Frontal cortex (tissue), 4 donors: ENCODE measurements around the gene PPHLN1. TPM values are rescaled to one million over a fixed set of nuclear protein-coding genes. Genes with fewer than 3 reads are reported as not detected.
"Not testable (repeated sequence)": the region's sequence is repeated elsewhere in the genome, so short reads cannot be mapped to it uniquely, and the experiment has no call there.

ENCODE experiments used
- DNase-seq, 2 donors: peaks; one replicate each; pipeline ENCODE4 v3.0.0; 2012; ENCODE audit warnings: low spot score in 2 of 2
- FAIRE-seq: peaks from 2 replicates; lab custom pipeline; 2012; peaks lifted over from hg19 to GRCh38; lab: Jason Lieb, UNC
- total RNA-seq: library from RNA; depleted of rRNA; stranded (reverse); fragments of >200 nt; gene quantifications from one replicate; pipeline ENCODE4 v1.2.3, GENCODE V29; 2014
- donor health status: control.
- donor health status: control.
- donor health status: control.

PPHLN1 gene
- total RNA-seq, 1 donor from 2014 or later = 82.3 TPM

DNA sequence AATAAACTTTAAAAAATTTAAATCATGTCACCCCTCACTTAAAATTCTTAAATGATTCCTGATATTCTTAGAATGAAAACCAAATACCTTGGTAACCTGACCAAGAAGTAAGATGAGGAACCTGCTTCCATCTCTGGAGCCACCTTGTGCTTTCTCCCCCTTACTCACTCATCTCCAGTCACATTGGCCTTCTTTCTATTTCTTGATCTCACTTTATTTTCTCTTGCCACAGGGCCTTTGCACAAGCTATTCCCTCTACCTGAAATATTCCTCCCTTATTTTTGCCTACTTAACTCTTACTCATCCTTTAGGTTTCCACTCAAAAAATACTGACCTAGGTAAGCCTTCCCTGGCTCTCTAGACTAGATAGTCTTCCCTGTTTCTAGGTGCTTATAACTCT lies 5.2 kb upstream of the PPHLN1 start:
- no peak for FAIRE-seq
- DNase-seq = no peak

DNA sequence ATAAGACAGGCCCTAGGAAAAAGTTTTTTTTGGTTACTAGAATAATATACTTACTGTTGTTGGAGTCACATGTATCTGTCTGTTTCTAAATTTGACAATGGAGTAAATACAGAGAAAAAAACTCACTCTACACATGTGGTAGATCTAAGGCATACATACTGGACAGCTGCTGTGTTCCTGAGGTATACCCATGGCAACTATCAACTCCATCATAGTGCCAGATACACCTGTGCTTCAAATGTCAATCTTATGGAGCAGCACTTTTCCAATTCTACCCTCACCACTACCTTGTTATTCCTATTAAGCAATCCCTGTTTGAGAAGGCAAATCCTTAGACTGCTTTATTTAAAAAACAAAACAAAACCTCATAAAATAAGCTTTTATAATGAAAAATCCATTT lies 3.4 kb upstream of the PPHLN1 start:
- DNase-seq (no peak), FAIRE-seq (no peak)

DNA sequence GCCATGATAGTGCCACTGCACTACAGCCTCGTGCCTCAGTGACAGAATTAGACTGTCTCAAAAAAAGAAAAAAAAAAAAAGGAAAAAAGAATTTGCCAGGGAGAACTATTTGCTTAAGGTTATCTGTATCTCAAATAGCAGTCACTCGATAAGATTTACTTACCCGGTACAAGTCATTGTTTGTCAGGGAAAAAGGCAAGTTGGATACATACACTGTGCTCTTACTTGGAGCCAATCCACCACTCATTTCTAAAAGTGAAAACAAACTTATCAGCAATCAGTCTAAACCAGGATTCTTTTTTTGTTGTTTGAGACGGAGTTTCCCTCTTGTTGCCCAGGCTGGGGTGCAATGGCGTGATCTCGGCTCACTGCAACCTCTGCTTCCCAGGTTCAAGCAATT lies 2.1 kb upstream of the PPHLN1 start:
- no peak for FAIRE-seq
- DNase-seq = no peak

DNA sequence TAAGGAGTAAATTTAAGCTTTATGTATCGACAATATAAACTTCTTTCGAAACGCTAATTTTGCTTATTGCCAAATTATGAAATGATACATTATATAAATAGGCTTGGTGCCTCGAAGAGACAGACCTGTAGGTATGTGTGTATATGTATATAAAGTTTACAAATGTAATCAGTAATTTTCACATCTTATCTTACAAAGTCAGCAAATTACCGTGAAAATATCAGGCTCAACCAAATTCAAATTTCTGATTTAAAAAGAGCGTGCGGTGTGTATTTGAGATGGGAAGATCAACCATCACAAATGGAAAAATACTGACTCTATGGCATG lies 678 bp upstream of the PPHLN1 start:
- FAIRE-seq (no peak), DNase-seq (no peak)

DNA sequence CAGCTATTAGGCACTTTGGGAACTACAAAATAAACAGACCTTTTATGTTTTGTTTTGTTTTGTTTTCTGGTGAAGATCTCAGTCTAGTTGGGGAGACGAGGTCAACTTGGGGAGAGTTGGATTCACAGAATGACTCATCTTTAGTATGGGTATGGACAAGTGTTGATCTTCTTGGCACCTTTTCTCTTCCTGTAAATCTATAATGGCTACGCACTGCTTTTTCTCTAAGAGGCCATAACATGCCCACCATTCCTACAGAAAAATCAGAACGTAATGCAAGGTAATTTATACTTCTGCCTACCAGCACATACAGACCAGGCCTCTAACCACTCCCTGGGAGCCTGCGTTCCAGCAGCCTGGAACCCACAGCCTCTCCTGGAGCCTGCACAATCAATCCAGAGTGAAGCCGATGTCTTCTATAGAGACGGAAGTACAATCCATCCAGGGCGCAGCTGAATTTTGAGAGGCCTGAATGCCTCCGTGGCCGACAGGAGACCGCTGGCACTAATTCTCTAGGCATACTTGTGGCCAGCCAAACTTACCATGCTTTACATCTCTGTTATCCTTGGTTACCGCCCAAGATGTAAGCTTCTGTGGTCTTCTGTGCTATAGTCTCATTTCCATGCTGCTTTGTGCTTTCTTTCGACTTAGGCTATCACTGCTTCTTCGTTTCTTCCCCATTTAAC lies 717 bp downstream of the PPHLN1 start:
- FAIRE-seq (no peak), DNase-seq (peak in 1 of 2 donors; percentile 16)

DNA sequence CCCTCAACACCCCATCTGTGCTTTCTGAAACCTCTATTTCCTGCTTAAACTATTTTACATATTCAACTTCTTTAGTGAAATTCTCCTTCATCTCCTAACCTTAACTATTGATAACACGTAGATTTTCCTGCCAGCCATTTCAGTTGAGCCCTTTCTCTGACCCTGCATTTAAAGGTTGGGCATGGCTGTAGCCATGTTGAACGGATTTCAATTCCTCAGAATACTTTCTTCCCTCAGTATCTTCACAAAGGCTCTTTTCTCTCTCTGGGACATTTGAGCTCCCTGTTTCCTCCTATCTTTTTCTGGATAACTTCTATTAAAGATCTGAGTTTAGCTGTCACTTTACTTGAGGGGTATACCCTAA lies 1.2 kb downstream of the PPHLN1 start:
- no peak for DNase-seq
- no peak for FAIRE-seq

DNA sequence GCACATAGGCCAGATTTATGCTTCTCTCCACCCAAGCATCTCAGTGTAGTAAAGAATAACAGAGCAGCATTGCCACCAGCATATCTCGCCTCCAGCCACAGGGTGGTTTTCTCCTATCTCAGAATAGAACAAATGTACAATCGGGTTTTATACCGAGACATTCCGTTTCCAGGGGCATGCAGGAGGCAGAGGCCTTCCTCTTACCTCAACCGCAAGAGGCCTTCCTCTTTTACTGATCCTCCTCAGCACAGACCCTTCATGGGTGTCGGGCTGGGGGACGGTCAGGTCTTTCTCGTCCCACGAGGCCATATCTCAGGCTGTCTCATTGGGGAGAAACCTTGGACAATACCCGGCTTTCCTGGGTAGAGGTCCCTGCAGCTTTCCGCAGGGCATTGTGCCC lies 4.1 kb downstream of the PPHLN1 start:
- not testable (repeated sequence) for DNase-seq, FAIRE-seq

DNA sequence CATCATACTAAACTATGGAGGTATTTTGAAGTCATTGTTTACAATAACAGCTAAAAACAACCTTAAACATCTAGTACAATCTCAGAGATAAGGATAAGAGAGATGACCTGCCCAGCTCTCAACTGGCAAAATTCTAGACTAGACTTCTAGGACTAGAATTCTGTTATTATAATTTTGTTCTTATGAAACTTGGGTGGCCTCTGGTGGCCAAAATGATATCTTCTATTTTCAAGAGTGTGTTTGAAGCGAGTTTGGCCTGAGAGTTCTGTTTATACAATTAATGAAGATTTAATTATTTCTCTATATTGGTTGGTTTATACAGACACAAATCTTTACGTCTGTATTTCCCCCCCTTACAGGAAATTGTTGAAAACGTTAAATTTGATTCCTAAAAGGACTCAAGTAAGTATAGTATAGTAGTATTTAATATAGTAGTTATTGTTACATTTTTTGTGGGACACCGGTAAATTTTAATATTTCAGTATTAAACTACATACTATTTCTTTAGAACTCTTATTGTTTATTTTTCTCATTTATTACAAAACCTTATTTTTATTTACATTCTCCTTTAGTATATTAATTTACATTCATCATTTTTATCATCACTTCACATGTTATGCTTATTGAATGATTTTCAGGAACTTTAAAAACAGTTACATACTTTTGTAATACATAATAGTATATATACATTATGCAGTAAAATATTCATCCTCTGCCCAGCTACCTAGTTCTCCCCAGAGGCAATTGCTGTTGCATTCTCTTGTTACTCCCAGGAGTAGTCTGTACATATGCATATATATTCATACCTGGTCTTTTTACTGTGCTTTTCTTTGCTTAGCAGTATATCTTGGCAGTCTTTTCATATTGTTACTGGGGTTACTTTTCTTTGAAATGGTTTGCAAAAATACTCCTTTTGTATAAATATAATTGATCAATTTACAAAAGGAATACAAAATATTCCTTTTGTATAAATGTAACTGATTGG lies 6.6 kb downstream of the PPHLN1 start:
- FAIRE-seq (peak; percentile 94), DNase-seq (peak in 1 of 2 donors; percentile 44)

DNA sequence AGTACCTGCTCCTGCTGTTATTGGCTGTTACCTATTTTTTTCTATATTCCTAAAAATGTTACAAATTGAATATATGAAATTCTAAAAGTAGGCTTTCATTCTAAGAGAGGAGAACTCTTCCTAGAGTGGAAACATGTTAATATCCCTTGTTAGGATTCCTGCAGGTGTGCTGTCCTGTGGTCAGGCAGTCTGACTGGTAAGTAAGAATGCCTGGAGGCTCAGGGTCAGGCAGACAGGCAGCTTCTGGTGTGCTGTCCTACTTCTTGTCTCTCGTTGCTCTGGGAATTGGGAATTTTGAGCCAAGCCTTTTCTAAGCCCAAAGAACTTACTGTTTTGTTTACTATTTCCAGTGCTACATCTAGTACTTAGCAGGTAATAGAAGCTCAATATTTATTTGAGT lies 10.3 kb downstream of the PPHLN1 start:
- DNase-seq = no peak
- no peak for FAIRE-seq

DNA sequence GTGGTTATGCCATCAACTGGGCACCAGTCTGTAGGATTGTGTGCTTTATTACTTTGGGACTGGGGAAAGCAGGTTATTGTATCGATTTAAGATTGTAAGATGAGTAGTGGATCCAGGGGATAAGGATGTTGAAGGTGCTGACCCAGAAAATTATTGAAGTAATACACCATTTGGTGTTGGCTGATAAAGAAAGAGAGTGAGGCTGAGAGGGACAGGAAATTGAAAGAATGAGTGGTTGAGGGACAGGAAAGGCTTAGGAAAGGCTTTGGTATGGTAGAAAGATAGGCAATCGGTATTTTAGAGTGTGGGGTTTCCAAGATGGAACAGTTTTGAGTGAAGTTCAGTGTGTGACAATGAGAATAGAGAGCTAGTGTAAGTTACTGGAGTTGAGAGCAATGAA lies 12.3 kb downstream of the PPHLN1 start:
- DNase-seq (no peak), FAIRE-seq (no peak)

DNA sequence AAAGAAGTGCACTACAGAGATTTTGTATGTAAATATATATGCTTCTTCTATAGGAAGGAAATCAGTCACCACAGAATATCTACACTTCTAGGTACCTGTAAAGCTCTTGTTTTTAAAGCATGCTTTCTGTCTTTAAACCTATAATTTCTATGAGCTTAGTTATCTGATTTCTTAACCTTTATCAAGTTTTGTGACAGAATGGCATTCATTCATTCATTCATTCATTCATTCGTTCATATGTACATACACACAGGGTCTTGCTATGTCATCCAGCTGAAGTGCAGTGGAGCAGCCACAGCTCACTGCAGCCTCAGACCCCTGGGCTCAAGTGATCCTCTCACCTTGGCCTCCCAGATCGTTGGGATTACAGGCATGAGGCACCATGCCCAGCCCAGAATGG lies 16.1 kb downstream of the PPHLN1 start:
- DNase-seq = no peak
- FAIRE-seq = no peak

DNA sequence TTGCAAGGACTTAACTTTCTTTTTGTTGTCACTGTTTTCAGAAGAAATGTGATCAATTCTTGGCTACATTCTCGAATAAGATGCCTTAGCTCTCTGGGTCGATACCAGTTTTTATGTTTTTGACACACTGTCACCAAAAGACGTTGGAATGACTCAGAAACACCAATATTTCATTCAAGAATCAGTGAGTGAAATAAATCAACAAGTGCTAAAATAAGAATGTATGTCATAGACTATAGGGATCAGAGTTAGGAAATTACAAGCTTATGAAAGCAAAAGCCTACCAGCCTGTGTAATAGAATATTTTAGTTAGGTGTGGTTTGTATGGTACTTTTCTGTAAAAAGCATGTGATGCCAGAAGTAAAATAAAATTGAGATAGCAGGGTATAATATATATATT lies 17.8 kb downstream of the PPHLN1 start:
- DNase-seq (no peak), FAIRE-seq (no peak)

DNA sequence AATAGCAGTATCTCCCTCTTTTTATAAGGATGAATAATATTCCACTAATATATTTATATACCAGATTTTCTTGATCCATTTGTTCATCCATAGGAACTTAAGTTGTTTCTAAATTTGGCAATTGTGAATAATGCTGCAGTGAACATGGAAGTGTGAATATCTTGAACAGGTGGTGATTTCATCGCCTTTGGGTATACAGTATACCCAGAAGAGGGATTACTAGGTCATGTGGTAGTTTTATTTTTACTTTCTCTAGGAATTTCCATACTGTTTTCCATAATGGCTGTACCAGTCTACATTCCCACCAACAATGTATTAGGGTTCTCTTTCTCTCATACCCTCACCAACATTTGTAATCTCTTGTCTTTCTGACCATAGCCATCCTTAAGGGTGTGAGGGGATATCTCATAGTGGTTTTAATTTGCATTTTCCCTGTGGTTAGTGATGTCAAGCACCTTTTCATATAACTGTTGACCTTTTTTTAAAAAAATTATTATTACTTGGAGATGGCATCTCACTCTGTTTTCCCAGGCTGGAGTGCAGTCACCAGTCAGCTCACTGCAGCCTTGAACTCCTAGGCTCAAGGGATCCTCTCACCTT lies 20.5 kb downstream of the PPHLN1 start:
- DNase-seq (no peak), FAIRE-seq (no peak)

DNA sequence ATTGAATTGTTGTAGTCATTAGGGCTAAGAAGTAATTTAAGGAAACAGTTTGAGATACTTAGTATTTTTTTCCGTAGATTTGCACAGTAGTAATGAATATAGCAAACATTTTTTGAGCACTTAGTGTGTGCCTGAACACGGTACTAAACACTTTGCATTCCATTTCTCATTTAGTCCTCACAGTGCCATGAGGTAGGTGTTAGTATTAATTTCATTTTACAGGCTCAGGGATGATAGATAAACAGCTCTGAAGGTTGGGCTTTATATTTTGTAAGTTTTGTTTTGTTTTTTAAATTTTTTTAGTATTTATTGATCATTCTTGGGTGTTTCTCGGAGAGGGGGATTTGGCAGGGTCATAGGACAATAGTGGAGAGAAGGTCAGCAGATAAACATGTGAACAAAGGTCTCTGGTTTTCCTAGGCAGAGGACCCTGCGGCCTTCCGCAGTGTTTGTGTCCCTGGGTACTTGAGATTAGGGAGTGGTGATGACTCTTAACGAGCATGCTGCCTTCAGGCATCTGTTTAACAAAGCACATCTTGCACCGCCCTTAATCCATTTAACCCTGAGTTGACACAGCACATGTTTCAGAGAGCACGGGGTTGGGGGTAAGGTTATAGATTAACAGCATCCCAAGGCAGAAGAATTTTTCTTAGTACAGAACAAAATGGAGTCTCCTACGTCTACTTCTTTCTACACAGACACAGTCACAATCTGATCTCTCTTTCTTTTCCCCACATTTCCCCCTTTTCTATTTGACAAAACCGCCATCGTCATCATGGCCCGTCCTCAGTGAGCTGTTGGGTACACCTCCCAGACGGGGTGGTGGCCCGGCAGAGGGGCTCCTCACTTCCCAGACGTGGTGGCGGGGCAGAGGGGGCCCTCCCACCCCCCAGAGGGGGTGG lies 23.4 kb downstream of the PPHLN1 start:
- not testable (repeated sequence) for FAIRE-seq, DNase-seq

DNA sequence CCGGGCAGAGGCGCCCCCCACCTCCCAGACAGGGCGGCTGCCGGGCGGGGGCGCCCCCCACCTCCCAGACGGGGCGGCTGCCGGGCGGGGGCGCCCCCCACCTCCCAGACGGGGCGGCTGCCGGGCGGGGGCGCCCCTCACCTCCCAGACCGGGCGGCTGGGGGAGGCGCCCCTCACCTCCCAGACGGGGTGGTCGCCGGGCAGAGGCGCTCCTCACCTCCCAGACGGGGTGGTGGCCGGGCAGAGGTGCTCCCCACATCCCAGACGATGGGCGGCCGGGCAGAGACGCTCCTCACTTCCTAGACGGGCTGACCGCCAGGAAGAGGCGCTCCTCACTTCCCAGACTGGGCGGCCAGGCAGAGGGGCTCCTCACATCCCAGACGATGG lies 24.0 kb downstream of the PPHLN1 start:
- DNase-seq, FAIRE-seq: not testable (repeated sequence)

DNA sequence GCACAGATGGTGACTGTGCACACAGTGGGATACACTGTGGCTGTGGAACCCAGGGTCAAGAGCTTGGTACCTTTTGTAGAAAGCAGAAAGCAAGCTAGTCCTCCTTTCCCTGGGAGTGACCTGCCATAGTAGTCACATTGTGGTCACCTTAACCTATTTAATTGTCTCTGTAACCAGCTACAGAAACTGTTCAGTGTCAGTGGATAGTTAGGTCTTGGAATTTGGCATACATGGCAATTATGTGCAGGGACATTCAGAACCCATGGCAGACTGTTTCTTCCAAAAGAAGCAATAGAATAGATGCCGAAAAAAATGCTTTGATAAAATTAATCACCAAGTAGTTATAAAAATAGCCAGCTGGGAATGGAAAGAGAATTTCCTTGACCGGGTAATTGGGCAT lies 30.4 kb downstream of the PPHLN1 start:
- FAIRE-seq (no peak), DNase-seq (no peak)

DNA sequence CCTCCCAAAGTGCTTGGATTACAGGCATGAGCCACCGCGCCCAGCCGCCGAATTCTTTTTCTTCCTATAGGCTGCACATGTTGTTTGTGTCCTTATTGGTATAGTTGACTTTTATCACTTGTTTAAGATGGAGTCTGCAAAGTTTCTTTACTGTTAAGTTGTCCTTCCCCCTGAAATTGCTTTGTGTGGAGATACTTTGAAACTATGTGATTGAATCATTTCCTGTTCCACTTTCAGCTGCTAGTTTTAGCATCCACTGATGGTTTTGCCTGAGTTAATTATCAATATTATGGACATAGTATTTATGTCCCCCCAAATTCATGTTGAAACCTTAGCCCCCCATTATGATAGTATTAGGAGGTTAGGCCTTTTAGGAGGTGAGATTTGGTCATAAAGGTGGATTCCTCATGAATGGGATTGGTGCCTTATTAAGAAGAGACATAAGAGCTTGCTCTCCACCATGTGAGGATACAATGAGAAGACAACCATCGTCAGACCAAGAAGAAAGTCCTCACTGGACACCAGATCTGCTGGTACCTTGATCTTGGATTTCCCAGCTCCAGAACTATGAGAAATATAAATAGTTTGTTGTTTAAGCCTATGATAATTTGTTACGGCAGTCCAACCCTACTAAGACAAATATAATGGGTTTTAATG lies 34.9 kb downstream of the PPHLN1 start:
- FAIRE-seq = no peak

DNA sequence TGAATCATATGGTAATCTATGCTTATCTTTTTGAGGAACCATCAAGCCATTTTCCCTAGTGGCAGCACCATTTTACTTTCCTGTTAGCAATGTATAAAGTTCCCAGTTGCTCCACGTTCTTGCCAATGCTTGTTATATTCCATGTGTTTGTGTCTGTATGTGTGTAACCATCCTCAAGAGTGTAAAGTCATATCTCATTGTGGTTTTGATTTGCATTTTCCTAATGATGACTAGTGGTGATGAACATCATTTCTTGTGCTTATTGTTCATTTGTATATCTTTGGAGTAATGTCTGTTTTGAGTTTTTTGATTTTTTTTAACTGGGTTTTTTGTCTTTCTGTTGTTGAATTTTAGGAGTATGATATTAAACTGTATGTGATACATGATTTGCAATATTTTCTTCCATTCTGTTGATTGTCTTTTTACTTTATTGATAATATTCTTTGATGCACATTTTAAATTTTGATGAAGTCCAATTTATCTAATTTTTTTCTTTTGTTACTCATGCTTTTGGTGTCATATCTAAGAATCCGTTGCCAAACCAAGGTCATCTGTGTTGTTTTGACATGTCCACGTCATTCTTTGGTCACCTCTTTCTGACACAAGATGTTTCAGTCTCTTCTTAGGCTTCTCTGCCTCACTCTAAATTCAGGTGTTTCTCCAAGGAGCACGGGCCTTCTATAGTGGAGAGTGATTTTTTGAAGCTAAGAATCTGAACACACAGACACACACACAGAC lies 36.1 kb downstream of the PPHLN1 start:
- DNase-seq (no peak), FAIRE-seq (no peak)

More for the DNA sequence above, 34.9 kb downstream of the PPHLN1 start:
- no peak for DNase-seq
